WTC11 (cell line): ENCODE data around the gene SLC24A3. TPM values are rescaled to one million over a fixed set of nuclear protein-coding genes. Genes with fewer than 3 reads are reported as not detected.

Experiments
- ATAC-seq: fragments of 200-7000 bp; cut with Tn5 transposase; 2 replicates; pipeline ENCODE4 v1.10.0; 2021; ENCODE audit warnings: mild to moderate bottlenecking, moderate library complexity
- CTCF ChIA-PET: fragments of 300-600 bp; sonication (Branson Sonifier 250); formaldehyde crosslinking; loops from one replicate; lab custom pipeline; 2021; ENCODE audit warnings: antibody characterized with exemption; lab: Charles Lee
- POLR2A ChIA-PET: fragments of 350-600 bp; sonication (Branson Sonifier 250); formaldehyde crosslinking; loops from one replicate; lab custom pipeline; 2021; ENCODE audit warnings: antibody characterized with exemption; lab: Charles Lee
- DNase-seq: peaks from one replicate; pipeline ENCODE4 v3.0.0; 2021; ENCODE audit warnings: low spot score
- H3K27ac Mint-ChIP-seq: 2 replicates; pipeline ENCODE4 v1.8.0; 2021; ENCODE audit warnings: mixed read lengths
- H3K27me3 Mint-ChIP-seq: 2 replicates; pipeline ENCODE4 v1.8.0; 2021; ENCODE audit warnings: low read depth, mild to moderate bottlenecking, moderate library complexity, mixed read lengths
- H3K36me3 Mint-ChIP-seq: 2 replicates; pipeline ENCODE4 v1.8.0; 2021; ENCODE audit warnings: mixed read lengths
- H3K4me1 Mint-ChIP-seq: 2 replicates; pipeline ENCODE4 v1.8.0; 2022; ENCODE audit warnings: mixed read lengths
- H3K4me3 Mint-ChIP-seq: 2 replicates; pipeline ENCODE4 v1.8.0; 2021; ENCODE audit warnings: mild to moderate bottlenecking, moderate library complexity, mixed read lengths
- H3K9me3 Mint-ChIP-seq: 2 replicates; pipeline ENCODE4 v1.8.0; 2021; ENCODE audit warnings: mixed read lengths
- CDX4 ChIP-seq: fragments of 250-450 bp; sonication (Bioruptor Pico); IDR thresholded peaks from 2 replicates; pipeline ENCODE4 v1.9.0; 2021; ENCODE audit warnings: moderate library complexity, mild to moderate bottlenecking, inconsistent platforms, borderline replicate concordance
- CTCF ChIP-seq: fragments of 200-600 bp; IDR thresholded peaks from 2 replicates; pipeline ENCODE4 v1.8.0; 2022; ENCODE audit warnings: antibody characterized with exemption
- E2F4 ChIP-seq: sonication (generic); formaldehyde crosslinking; IDR thresholded peaks from 2 replicates; pipeline ENCODE4 v1.8.1; 2022; ENCODE audit warnings: low read depth, mild to moderate bottlenecking, moderate library complexity, missing genetic modification reagents, borderline replicate concordance
- ERG ChIP-seq: fragments of 250-450 bp; sonication (Bioruptor Pico); IDR thresholded peaks from 2 replicates; pipeline ENCODE4 v1.8.0; 2021; ENCODE audit warnings: mild to moderate bottlenecking
- ESRRA ChIP-seq: sonication (generic); formaldehyde crosslinking; IDR thresholded peaks from 2 replicates; pipeline ENCODE4 v1.8.1; 2022; ENCODE audit warnings: mild to moderate bottlenecking, missing genetic modification reagents, borderline replicate concordance
- GRHL2 ChIP-seq: fragments of 250-450 bp; sonication (Bioruptor Pico); IDR thresholded peaks from 2 replicates; pipeline ENCODE4 v1.8.0; 2022; ENCODE audit warnings: mild to moderate bottlenecking, moderate library complexity; ENCODE audit not compliant: insufficient replicate concordance, severe bottlenecking
- JAZF1 ChIP-seq: fragments of 250-450 bp; sonication (Bioruptor Pico); IDR thresholded peaks from 2 replicates; pipeline ENCODE4 v1.9.0; 2021; ENCODE audit warnings: moderate library complexity, mild to moderate bottlenecking, inconsistent platforms
- NFE2L1 ChIP-seq: sonication (generic); formaldehyde crosslinking; IDR thresholded peaks from 2 replicates; pipeline ENCODE4 v1.8.1; 2023; ENCODE audit warnings: missing genetic modification reagents
- NR1H2 ChIP-seq: sonication (generic); formaldehyde crosslinking; IDR thresholded peaks from 2 replicates; pipeline ENCODE4 v1.9.0; 2021; ENCODE audit warnings: mild to moderate bottlenecking, moderate library complexity, missing genetic modification reagents
- NR2C2 ChIP-seq: sonication (generic); formaldehyde crosslinking; IDR thresholded peaks from 2 replicates; pipeline ENCODE4 v1.8.0; 2022; ENCODE audit warnings: mild to moderate bottlenecking, missing genetic modification reagents
- NR3C1 ChIP-seq: sonication (generic); formaldehyde crosslinking; conservative IDR thresholded peaks from 2 replicates; pipeline ENCODE4 v1.8.1; 2023; ENCODE audit warnings: low read depth, mild to moderate bottlenecking, missing genetic modification reagents
- PRDM15 ChIP-seq: sonication (generic); formaldehyde crosslinking; IDR thresholded peaks from 2 replicates; pipeline ENCODE4 v1.8.0; 2022; ENCODE audit warnings: missing genetic modification reagents
- RELA ChIP-seq: sonication (generic); formaldehyde crosslinking; IDR thresholded peaks from 2 replicates; pipeline ENCODE4 v1.8.1; 2022; ENCODE audit warnings: missing genetic modification reagents, mild to moderate bottlenecking, borderline replicate concordance
- ZNF138 ChIP-seq: sonication (generic); formaldehyde crosslinking; conservative IDR thresholded peaks from 2 replicates; pipeline ENCODE4 v1.8.1; 2022; ENCODE audit warnings: mild to moderate bottlenecking, moderate library complexity, missing genetic modification reagents
- ZNF416 ChIP-seq: fragments of 250-450 bp; sonication (Bioruptor Pico); IDR thresholded peaks from 2 replicates; pipeline ENCODE4 v1.9.0; 2021; ENCODE audit warnings: mild to moderate bottlenecking, inconsistent platforms
- ZNF512 ChIP-seq: sonication (generic); formaldehyde crosslinking; IDR thresholded peaks from 2 replicates; pipeline ENCODE4 v1.8.1; 2022; ENCODE audit warnings: missing genetic modification reagents, borderline replicate concordance
- ZNF532 ChIP-seq: fragments of 250-450 bp; sonication (Bioruptor Pico); IDR thresholded peaks from 2 replicates; pipeline ENCODE4 v1.9.0; 2021; ENCODE audit warnings: mild to moderate bottlenecking, borderline replicate concordance
- total RNA-seq: library from RNA; stranded (reverse); gene quantifications from 3 replicates; pipeline ENCODE4 v1.2.3, GENCODE V29; 2021

Gene SLC24A3
- total RNA-seq, 1 experiment from 2014 or later: 5.7 TPM

- POLR2A ChIA-PET: no interaction called here
- ATAC-seq (no peak), DNase-seq (no peak)
- no peak overlapping the region for H3K4me3 Mint-ChIP-seq
- H3K4me1 Mint-ChIP-seq: peaks cover 8% of the 10 kb centered on the region
- H3K27ac Mint-ChIP-seq: no peak overlapping the region
- peaks cover 6% of the 10 kb centered on the region for H3K9me3 Mint-ChIP-seq
- no peaks in the 10 kb centered on the region for H3K27me3 Mint-ChIP-seq
- TF ChIP-seq JAZF1 (CRISPR knock-in tag) (no peak), ZNF532 (no peak), ZNF138 (no peak)
- CTCF ChIA-PET: interaction anchor here (1.0 to 1.3 kb wide), 3 partner anchors 16 to 43 kb away, joined by 3 to 5 read pairs (median 4); no protein-coding TSS in a partner anchor
- no peaks in the 10 kb centered on the region for H3K36me3 Mint-ChIP-seq
Measured at GRCh38 chr20:19249106-19249879, 36.9 kb downstream of the SLC24A3 start.

GRCh38 chr20:19250346-19250745 lies 37.9 kb downstream of the SLC24A3 start:
- Mint-ChIP-seq H3K27ac (no peak overlapping the region), H3K27me3 (no peaks in the 10 kb centered on the region), H3K36me3 (no peaks in the 10 kb centered on the region), H3K9me3 (peaks cover 10% of the 10 kb centered on the region), H3K4me3 (no peak overlapping the region), H3K4me1 (peaks cover 3% of the 10 kb centered on the region; the same call in 1 of the 2 replicates)
- POLR2A ChIA-PET: no interaction called here
- no peak for ATAC-seq
- DNase-seq: no peak
- CTCF ChIA-PET: interaction anchor here (0.8 kb wide), 1 partner anchor 177 kb away, joined by 4 read pairs; no protein-coding TSS in a partner anchor
- TF ChIP-seq NFE2L1 (CRISPR knock-in tag) (no peak), NR3C1 (CRISPR knock-in tag) (no peak), ZNF416 (CRISPR knock-in tag) (no peak), ESRRA (CRISPR knock-in tag) (no peak), NR1H2 (no peak), GRHL2 (CRISPR knock-in tag) (no peak), NR2C2 (CRISPR knock-in tag) (no peak), ZNF512 (no peak), E2F4 (CRISPR knock-in tag) (no peak), CTCF (no peak), CDX4 (CRISPR knock-in tag) (no peak), PRDM15 (CRISPR knock-in tag) (no peak), ERG (CRISPR knock-in tag) (no peak), RELA (CRISPR knock-in tag) (no peak)
